ENCODE data around the gene IGF2BP2. TPM values are rescaled to one million over a fixed set of nuclear protein-coding genes. Genes with fewer than 3 reads are reported as not detected.

IGF2BP2 gene
- total and polyA plus RNA-seq, 9 of the 15 experiments (the other 6 are each of a cell fraction or from before 2014, with no cell fraction given) = 3.2 to 59.6 (median 30.5) TPM

- intact Hi-C loops (cut with micrococcal nuclease) (no loop called here), in situ Hi-C loops (cut with MboI) (no loop called here)
- no peak overlapping the region for H3K9ac ChIP-seq (ENCODE audit: insufficient read depth in 1 of 2, low read depth in 2 of 2, low read length in 2 of 2)
- H3K27ac ChIP-seq (ENCODE audit: extremely low read depth, low read depth, low read length) = no peak overlapping the region
- H3K4me1 ChIP-seq (replicated peaks in 1 of 2; ENCODE audit: control insufficient read depth in 2 of 2, insufficient read depth in 2 of 2, low read length in 2 of 2) = no peaks in the 10 kb centered on the region
- CTCF ChIA-PET (ENCODE audit: low intra/inter-chr PET ratio) = no interaction called here
- H2AFZ ChIP-seq (ENCODE audit: low read depth, low read length) = no peak overlapping the region
- no peak for TF ChIP-seq ZNF445 (CRISPR knock-in tag; IDR thresholded peaks at IDR 0.05; ENCODE audit: low read depth)
- TF ChIP-seq KLF13 (tag; IDR thresholded peaks at IDR 0.05; ENCODE audit: borderline replicate concordance, low read depth) = no peak
- TF ChIP-seq SREBF1 (IDR thresholded peaks at IDR 0.05; ENCODE audit: borderline replicate concordance, low read depth, low read length) = no peak
- TF ChIP-seq NRF1 (conservative IDR thresholded peaks at IDR 0.05 in 1 of 2, IDR thresholded peaks at IDR 0.05 in 1 of 2) = no peak
- no peak for TF ChIP-seq GATAD2A (IDR thresholded peaks at IDR 0.05)
- TF ChIP-seq VEZF1 (CRISPR knock-in tag; IDR thresholded peaks at IDR 0.05) = no peak
- TF ChIP-seq CREB3 (tag; conservative IDR thresholded peaks at IDR 0.05; ENCODE audit: low read depth) = no peak
- TF ChIP-seq THAP12 (CRISPR knock-in tag; IDR thresholded peaks at IDR 0.05) = no peak
- TF ChIP-seq YBX1 (IDR thresholded peaks at IDR 0.05) = no peak
- no peak for TF ChIP-seq SMC3 (conservative IDR thresholded peaks at IDR 0.05; ENCODE audit: insufficient read depth, low read depth, low read length)
- no peak for TF ChIP-seq SMARCA5 (IDR thresholded peaks at IDR 0.05)
- no peak for TF ChIP-seq E2F4 (CRISPR knock-in tag; IDR thresholded peaks at IDR 0.05; ENCODE audit: low read depth)
- no peaks in the 10 kb centered on the region for H4K20me1 ChIP-seq (replicated peaks; ENCODE audit: control insufficient read depth, insufficient read depth, low read length)
- BruUV-seq (replicated peaks) = no TSS peak
- H3K36me3 ChIP-seq (ENCODE audit: control insufficient read depth, insufficient read depth, low read length) = no peaks in the 10 kb centered on the region
- H3K9me1 ChIP-seq (ENCODE audit: control insufficient read depth, insufficient read depth, low read length) = no peaks in the 10 kb centered on the region
- H3K4me3 ChIP-seq = no peak overlapping the region
- no peaks in the 10 kb centered on the region for H3K27me3 ChIP-seq (ENCODE audit: control insufficient read depth in 2 of 2, insufficient read depth in 2 of 2, low read length in 2 of 2)
- no peak for FAIRE-seq
- POLR2A ChIA-PET = interaction anchor here (0.6 to 1.1 kb wide), 4 partner anchors 9 to 1888 kb away, joined by 3 to 4 read pairs (median 3); no protein-coding TSS in a partner anchor
- H3K9me3 ChIP-seq (replicated peaks; ENCODE audit: control insufficient read depth, insufficient read depth, low read depth, low read length) = no peaks in the 10 kb centered on the region
- no peaks in the 10 kb centered on the region for H3K79me2 ChIP-seq (ENCODE audit: control insufficient read depth, insufficient read depth, low read length)
- H3K4me2 ChIP-seq (ENCODE audit: insufficient read depth, low read length) = no peak overlapping the region
- WGBS (ENCODE audit: insufficient coverage, low coverage, missing lambda C conversion rate) = 4% methylated on average over 4 of the region's 4 CpGs
- ATAC-seq = no peak
- no peak for DNase-seq (ENCODE audit: extremely low read depth in 1 of 4, low spot score in 3 of 4)
Observed at GRCh38 chr3:185859294-185859972, 34.6 kb upstream of the IGF2BP2 start.
